PC-9 (cell line): ENCODE results near the gene METTL16. TPM values are rescaled to one million over a fixed set of nuclear protein-coding genes. Genes with fewer than 3 reads are reported as not detected.
A peak's percentile ranks its signal among the peaks of the same experiment; 100 is the strongest.
"Not testable (repeated sequence)": the region's sequence is repeated elsewhere in the genome, so short reads cannot be mapped to it uniquely, and the experiment has no call there.

Source experiments
- BruUV-seq: library from RNA; stranded (reverse); fragments of 400-500 nt; replicated peaks from 2 replicates; lab custom pipeline; 2021; lab: Mats Ljungman, UMichigan
- CTCF ChIA-PET: fragments of 300-600 bp; sonication (Branson Sonifier 250); formaldehyde crosslinking; loops from one replicate; lab custom pipeline; 2022; ENCODE audit warnings: antibody characterized with exemption; lab: Charles Lee
- POLR2A ChIA-PET: fragments of 300-600 bp; sonication (Branson Sonifier 250); formaldehyde crosslinking; loops from one replicate; lab custom pipeline; 2022; ENCODE audit warnings: antibody characterized with exemption; ENCODE audit not compliant: unreplicated experiment; lab: Charles Lee
- DNase-seq, 2 experiments: peaks; one replicate each; pipeline versions ENCODE4 v3.0.0 to v3.0.0-alpha.2; 2015 to 2022; ENCODE audit warnings: mixed read lengths in 1 of 2
- H2AFZ ChIP-seq: fragments of 200-600 bp; sonication (generic); 2 replicates; pipeline ENCODE4 v1.8.1; 2017; ENCODE audit warnings: antibody characterized with exemption
- H3F3A ChIP-seq: fragments of 200-600 bp; sonication (generic); 2 replicates; pipeline ENCODE4 v1.8.1; 2017; ENCODE audit warnings: antibody characterized with exemption, mild to moderate bottlenecking, low read depth; ENCODE audit not compliant: insufficient read depth
- H3K27ac ChIP-seq: fragments of 200-600 bp; sonication (generic); 2 replicates; pipeline ENCODE4 v1.6.1; 2016; ENCODE audit warnings: mixed run types
- H3K27me3 ChIP-seq: fragments of 200-600 bp; sonication (generic); 2 replicates; pipeline ENCODE4 v1.6.1; 2016; ENCODE audit warnings: low read depth, mixed run types; ENCODE audit not compliant: insufficient read depth
- H3K36me3 ChIP-seq: fragments of 200-600 bp; sonication (generic); 2 replicates; pipeline ENCODE4 v1.6.1; 2016; ENCODE audit warnings: low read depth, mixed run types
- H3K4me1 ChIP-seq: fragments of 200-600 bp; sonication (generic); replicated peaks from 2 replicates; pipeline ENCODE4 v1.6.1; 2016; ENCODE audit warnings: mixed run types; ENCODE audit not compliant: insufficient read depth
- H3K4me2 ChIP-seq: fragments of 200-600 bp; sonication (generic); 2 replicates; pipeline ENCODE4 v1.6.1; 2017; ENCODE audit warnings: mixed run types
- H3K4me3 ChIP-seq: fragments of 200-600 bp; sonication (generic); 2 replicates; pipeline ENCODE4 v1.6.1; 2016; ENCODE audit warnings: mixed run types
- H3K79me2 ChIP-seq: fragments of 200-600 bp; sonication (generic); 2 replicates; pipeline ENCODE4 v1.6.1; 2017; ENCODE audit warnings: low read depth, mixed run types
- H3K9me2 ChIP-seq: fragments of 200-600 bp; sonication (generic); 2 replicates; pipeline ENCODE4 v1.8.1; 2017; ENCODE audit warnings: mild to moderate bottlenecking; ENCODE audit not compliant: insufficient read depth
- H3K9me3 ChIP-seq: fragments of 200-600 bp; sonication (generic); 2 replicates; pipeline ENCODE4 v1.8.1; 2016; ENCODE audit warnings: low read depth; ENCODE audit not compliant: insufficient read depth
- H4K20me1 ChIP-seq: fragments of 200-600 bp; sonication (generic); 2 replicates; pipeline ENCODE4 v1.8.1; 2017; ENCODE audit not compliant: insufficient read depth
- CTCF ChIP-seq: fragments of 200-600 bp; sonication (generic); conservative IDR thresholded peaks from 2 replicates; pipeline ENCODE4 v1.6.1; 2017; ENCODE audit warnings: mixed run types, antibody characterized with exemption, mild to moderate bottlenecking, moderate library complexity
- EZH2 ChIP-seq: fragments of 200-600 bp; sonication (generic); IDR thresholded peaks from 2 replicates; pipeline ENCODE4 v1.8.0; 2017; ENCODE audit warnings: antibody characterized with exemption, low read depth
- intact Hi-C: fragments of 100-400 bp; cut with micrococcal nuclease; formaldehyde crosslinking; loops from one replicate; pipeline ENCODE4 v1.10.0; 2022; ENCODE audit not compliant: unreplicated experiment
- total RNA-seq: library from RNA; stranded (reverse); gene quantifications from 2 replicates; pipeline ENCODE4 v1.2.3, GENCODE V29; 2021

Gene METTL16
- total RNA-seq, 1 experiment from 2014 or later = 46.2 TPM

GRCh38 chr17:2487306-2487705, 24.4 kb downstream of the METTL16 start:
- no TSS peak for BruUV-seq
- no peak overlapping the region; the same call in 1 of the 2 replicates for H3K27ac ChIP-seq
- no peak for DNase-seq
- H3K9me2 ChIP-seq = no peaks in the 10 kb centered on the region
- H3K27me3 ChIP-seq = no peaks in the 10 kb centered on the region
- peaks cover 78% of the 10 kb centered on the region for H3K79me2 ChIP-seq
- H3K4me1 ChIP-seq = peaks cover 25% of the 10 kb centered on the region
- intact Hi-C loops = no loop called here
- H3K36me3 ChIP-seq = no peaks in the 10 kb centered on the region
- no peak overlapping the region for H3K4me3 ChIP-seq
- POLR2A ChIA-PET = interaction anchor here (0.6 kb wide), 1 partner anchor 98 kb away, joined by 30 read pairs; no protein-coding TSS in a partner anchor
- CTCF ChIA-PET = no interaction called here
- H3F3A ChIP-seq = peaks cover 24% of the 10 kb centered on the region; the same call in 1 of the 2 replicates
- TF ChIP-seq CTCF (no peak), EZH2 (no peak)
- H4K20me1 ChIP-seq = peaks cover 29% of the 10 kb centered on the region
- no peaks in the 10 kb centered on the region for H3K9me3 ChIP-seq
- H2AFZ ChIP-seq = no peak overlapping the region
- H3K4me2 ChIP-seq = no peak overlapping the region

- POLR2A ChIA-PET = interaction anchor here (0.6 kb wide), 1 partner anchor 98 kb away, joined by 30 read pairs; no protein-coding TSS in a partner anchor
- H3K79me2 ChIP-seq = peaks cover 81% of the 10 kb centered on the region
- peaks cover 25% of the 10 kb centered on the region for H3K4me1 ChIP-seq
- H3K27me3 ChIP-seq, H3K9me3 ChIP-seq, H3K4me2 ChIP-seq, BruUV-seq, H2AFZ ChIP-seq, H3K9me2 ChIP-seq, H3K4me3 ChIP-seq, CTCF ChIA-PET, DNase-seq, intact Hi-C loops, H3K36me3 ChIP-seq: not testable (repeated sequence)
- H4K20me1 ChIP-seq = peaks cover 29% of the 10 kb centered on the region
- H3K27ac ChIP-seq = 0 out of 2 replicates have a peak overlapping the region, but pooled peaks have one; percentile 72
- H3F3A ChIP-seq = peaks cover 22% of the 10 kb centered on the region; the same call in 1 of the 2 replicates
These were observed 25.0 kb downstream of the METTL16 start for GRCh38 chr17:2486709-2487108.

- peaks cover 27% of the 10 kb centered on the region for H4K20me1 ChIP-seq
- BruUV-seq = no TSS peak
- ChIA-PET CTCF (no interaction called here), POLR2A (no interaction called here)
- peak overlapping the region; percentile 72 for H3K27ac ChIP-seq
- peaks cover 88% of the 10 kb centered on the region for H3K79me2 ChIP-seq
- no peak overlapping the region; the same call in 1 of the 2 replicates for H3K4me3 ChIP-seq
- no peaks in the 10 kb centered on the region for H3K9me3 ChIP-seq
- DNase-seq = no peak
- H2AFZ ChIP-seq = peak overlapping the region; percentile 58
- peak overlapping the region; percentile 66 for H3K4me2 ChIP-seq
- TF ChIP-seq CTCF (no peak), EZH2 (no peak)
- peaks cover 17% of the 10 kb centered on the region; the same call in 1 of the 2 replicates for H3F3A ChIP-seq
- H3K9me2 ChIP-seq = no peaks in the 10 kb centered on the region
- no peaks in the 10 kb centered on the region for H3K36me3 ChIP-seq
- H3K4me1 ChIP-seq = peaks cover 25% of the 10 kb centered on the region
- H3K27me3 ChIP-seq = no peaks in the 10 kb centered on the region
- intact Hi-C loops = no loop called here
These were observed 25.7 kb downstream of the METTL16 start for GRCh38 chr17:2485970-2486369.
